Spleen (tissue), 7 donors: ENCODE measurements around the gene CDKN2AIPNL.

Experiments
- POLR2AphosphoS5 ChIP-seq, 3 donors: sonication (generic); formaldehyde crosslinking; IDR thresholded peaks; one replicate each; pipeline ENCODE4 v1.5.1; 2017; ENCODE audit warnings: antibody characterized with exemption in 3 of 3
- TF ChIP-seq, protein P1 (sequence below), 11 experiments: fragments of 200-600 bp in 7 of 11; fragments of 450-650 bp in 4 of 11; sonication (generic) in 4 of 11; IDR thresholded peaks in 8 of 11; conservative IDR thresholded peaks in 3 of 11; 1 replicate in 7 of 11; 2 replicates in 4 of 11; pipeline versions ENCODE4 v1.4.0 to v1.8.0; 2016 to 2021; ENCODE audit warnings: antibody characterized with exemption in 11 of 11, inconsistent platforms in 4 of 11, mild to moderate bottlenecking in 1 of 11
- donor health status: DM: no; HTN: no; CAD: no; lungs with moderate emphysema.
- donor health status: DM: no; HTN: no; CAD: no.
- donor health status: DM: no; HTN: no; CAD: no.

DNA sequence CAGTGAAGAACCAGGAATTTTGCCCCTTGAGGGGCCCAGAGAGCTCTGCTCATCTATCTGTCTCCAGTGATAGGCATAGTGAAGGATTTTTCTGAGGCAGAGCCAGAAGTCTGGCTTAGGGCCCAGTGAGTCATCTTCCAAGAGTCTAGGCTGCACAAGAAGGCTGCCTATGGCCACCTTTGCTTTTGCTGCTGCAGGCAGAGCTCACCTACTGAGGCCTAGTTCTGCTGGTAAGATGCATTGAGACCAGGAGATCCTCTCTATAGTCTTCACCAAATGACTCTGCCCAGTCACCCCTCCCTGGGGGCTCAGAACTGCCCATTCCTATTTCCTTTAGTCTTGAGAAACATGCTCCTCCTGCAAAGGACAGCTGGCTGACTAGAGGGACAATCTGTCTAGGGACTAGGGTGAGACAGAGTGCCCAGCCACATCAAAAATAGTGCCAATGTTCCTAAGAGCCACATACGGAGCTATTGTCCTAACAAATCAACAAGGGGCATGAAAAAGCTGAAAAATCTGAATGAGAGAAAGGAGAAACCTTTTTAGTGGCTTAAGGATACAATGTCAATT, 40.3 kb upstream of the CDKN2AIPNL start:
- TF ChIP-seq, protein P1, sequence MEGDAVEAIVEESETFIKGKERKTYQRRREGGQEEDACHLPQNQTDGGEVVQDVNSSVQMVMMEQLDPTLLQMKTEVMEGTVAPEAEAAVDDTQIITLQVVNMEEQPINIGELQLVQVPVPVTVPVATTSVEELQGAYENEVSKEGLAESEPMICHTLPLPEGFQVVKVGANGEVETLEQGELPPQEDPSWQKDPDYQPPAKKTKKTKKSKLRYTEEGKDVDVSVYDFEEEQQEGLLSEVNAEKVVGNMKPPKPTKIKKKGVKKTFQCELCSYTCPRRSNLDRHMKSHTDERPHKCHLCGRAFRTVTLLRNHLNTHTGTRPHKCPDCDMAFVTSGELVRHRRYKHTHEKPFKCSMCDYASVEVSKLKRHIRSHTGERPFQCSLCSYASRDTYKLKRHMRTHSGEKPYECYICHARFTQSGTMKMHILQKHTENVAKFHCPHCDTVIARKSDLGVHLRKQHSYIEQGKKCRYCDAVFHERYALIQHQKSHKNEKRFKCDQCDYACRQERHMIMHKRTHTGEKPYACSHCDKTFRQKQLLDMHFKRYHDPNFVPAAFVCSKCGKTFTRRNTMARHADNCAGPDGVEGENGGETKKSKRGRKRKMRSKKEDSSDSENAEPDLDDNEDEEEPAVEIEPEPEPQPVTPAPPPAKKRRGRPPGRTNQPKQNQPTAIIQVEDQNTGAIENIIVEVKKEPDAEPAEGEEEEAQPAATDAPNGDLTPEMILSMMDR (IDR thresholded peaks at IDR 0.05 in 8 of 11, conservative IDR thresholded peaks at IDR 0.05 in 3 of 11), result no peak
- no peak for TF ChIP-seq POLR2AphosphoS5 (IDR thresholded peaks at IDR 0.05)
